Caki2 (cell line): ENCODE results near the gene JAKMIP2. TPM values are rescaled to one million over a fixed set of nuclear protein-coding genes. Genes with fewer than 3 reads are reported as not detected.

ENCODE experiments used
- DNase-seq: peaks from one replicate; pipeline ENCODE4 v3.0.0-alpha.2; 2015; ENCODE audit warnings: low read depth
- in situ Hi-C: cut with HindIII; loops from 2 replicates; pipeline ENCODE4 v1.10.0; 2016; ENCODE audit warnings: low sequenced_read_pairs, low pct_unique_long_range_greater_than_20kb, mixed read lengths
- total RNA-seq: library from RNA; depleted of rRNA; stranded (reverse); fragments of >200 nt; shearing (Covaris generic); gene quantifications from 2 replicates; pipeline ENCODE4 v1.2.3, GENCODE V29; 2014; ENCODE audit warnings: low replicate concordance

JAKMIP2 gene
- total RNA-seq, 1 experiment from 2014 or later, result 0.20 TPM

- no peak for DNase-seq
- in situ Hi-C loops, result no loop called here
These were observed 28.8 kb downstream of the JAKMIP2 start for GRCh38 chr5:147753765-147754164.

DNA sequence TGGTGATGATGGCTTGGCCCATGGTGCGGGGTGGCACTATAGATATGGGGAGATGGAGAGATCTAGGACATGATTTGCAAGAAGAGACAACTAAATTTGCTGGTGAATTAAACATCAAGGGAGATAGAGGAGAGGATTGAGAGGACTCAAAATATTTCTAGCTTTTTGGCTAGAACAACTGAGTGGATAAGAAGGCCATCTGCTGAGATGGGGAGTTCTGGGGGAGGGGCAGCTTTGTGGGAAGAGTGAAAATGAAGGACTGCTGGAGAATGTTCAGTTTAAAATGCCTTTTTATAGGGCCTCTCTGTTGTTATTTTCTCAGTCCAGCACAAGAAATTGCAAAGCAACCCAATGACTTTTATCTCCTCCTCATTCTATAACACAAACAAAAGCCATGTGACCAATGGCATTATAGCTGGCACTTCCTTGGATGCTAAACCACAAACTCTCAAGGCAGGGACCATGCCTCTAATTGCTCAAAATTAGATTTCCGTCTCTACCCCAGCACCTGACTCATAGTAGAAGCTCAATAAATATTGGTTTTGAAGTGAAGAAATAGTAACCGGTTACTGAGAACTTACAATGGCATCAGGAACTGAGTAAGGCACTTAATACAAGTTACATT is 29.8 kb downstream of the JAKMIP2 start:
- in situ Hi-C loops, result no loop called here
- no peak for DNase-seq

DNA sequence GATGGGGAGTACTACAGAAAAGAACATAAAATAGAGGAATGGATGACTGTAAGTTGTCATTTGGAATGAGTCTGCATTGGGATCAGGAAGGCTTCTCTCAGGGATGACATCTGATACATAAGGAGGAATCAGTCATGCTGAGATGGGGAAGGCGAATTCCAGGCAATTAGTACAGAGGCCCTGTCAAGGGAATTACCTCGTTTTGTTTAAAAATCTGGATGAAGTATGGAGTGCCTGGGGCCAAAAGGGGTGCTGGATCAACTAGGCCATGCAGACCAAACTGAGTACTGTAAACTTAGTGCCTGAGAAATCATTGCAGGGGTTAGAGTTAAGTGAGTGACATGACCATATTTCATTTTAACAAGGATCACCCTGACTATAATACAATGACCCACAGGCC is 30.5 kb downstream of the JAKMIP2 start:
- DNase-seq, result no peak

DNA sequence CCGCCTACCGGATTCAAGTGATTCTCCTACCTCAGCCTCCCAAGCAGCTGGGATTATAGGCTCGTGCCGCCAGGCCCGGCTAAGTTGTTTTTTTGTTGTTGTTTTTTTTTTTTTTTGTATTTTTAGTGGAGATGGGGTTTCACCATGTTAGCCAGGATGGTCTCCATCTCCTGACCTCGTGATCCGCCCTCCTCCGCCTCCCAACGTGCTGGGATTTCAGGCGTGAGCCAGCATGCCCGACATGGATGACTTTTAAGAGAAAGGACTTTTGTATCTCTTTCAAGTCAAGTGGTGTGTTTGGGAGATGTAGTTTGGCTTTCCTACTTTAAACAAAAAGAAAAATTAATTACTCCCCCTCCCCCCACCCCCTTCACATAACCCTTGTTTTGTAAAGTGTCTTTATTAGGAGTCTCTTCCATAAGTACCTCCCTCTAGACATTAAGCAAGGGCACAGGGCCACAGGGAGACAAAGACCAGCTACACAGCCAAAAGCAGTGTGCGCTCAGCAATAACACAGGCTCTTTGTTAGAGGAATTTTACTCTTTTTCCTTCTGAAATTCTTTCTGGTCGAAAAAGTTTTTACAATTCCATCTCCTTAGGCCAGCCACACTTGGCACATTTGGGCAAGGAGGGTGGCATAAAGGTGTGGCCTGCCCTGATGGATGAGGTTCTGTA is 31.2 kb downstream of the JAKMIP2 start:
- no peak for DNase-seq
- in situ Hi-C loops, result no loop called here

More for the DNA sequence above, 30.5 kb downstream of the JAKMIP2 start:
- in situ Hi-C loops, result no loop called here

GRCh38 chr5:147750065-147750464 is 32.5 kb downstream of the JAKMIP2 start:
- in situ Hi-C loops, result no loop called here
- DNase-seq, result no peak

DNA sequence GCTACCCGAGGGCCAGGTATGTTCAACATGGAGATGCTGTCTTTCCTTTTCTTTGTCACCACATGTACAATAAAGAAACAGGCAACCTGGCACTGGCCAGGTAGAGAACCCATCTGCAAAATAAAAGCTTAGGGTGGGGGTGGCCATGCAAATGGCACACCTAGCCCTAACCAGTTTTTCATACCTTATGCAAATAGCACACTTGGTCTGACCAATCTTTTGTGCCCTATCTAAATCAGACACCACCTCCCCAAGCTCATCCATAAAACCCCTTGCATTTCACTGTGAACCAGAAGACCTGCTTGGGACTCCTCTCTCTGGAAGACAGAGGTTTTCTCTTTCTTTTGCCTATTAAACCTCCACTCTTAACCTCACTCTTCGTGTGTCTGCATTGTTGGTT is 33.9 kb downstream of the JAKMIP2 start:
- no peak for DNase-seq
- in situ Hi-C loops, result no loop called here

DNA sequence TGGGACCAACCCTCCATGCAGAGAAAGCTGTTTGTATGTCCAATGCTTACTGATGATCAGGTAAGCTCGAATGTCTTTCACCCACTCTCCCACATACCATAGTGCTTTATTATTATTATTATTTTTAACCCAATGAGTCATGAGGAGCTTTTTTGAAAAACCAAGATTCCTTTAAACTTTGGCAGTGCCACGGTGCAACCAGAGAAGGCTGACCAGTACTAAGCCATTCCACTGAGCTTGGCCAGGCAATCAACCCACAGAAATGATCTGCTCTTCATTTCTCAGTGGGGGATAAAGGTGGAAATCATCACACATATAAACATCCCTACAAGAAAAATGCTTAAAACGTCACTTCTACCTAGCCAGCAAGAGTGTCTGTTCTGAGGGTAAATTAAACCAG is 35.5 kb downstream of the JAKMIP2 start:
- in situ Hi-C loops, result no loop called here
- DNase-seq, result no peak

DNA sequence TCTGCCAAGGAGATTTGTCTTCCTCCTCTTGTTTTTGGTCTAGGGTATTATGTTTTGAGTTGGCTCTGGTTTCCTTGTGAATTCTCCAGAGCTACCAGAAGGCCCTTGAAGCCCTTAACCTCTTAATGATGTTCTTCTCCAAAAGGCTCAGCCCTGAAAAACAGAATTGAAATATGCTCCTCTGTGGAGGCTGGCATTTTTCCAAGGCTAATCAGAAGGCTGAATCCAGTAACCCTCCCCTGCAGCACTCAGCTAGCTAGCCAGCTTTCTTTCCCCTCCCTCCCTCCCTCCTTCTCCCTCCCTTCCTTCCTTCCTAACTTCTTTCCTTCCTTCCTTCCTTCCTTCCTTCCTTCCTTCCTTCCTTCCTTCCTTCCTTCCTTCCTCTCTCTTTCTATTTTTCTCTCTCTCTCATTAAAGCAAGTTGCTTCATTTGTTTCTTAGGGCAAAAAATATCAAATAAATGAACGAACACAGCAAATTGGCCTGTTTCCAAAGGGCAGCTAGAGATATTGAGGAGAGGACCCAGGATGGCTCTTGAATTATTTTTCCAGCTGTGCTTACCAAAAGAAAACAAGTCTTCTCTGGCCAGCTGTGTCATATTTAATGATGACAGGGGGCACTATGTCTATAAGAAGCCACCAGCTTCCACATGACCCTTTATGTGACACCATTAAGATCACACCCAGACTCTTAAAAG is 38.7 kb downstream of the JAKMIP2 start:
- no peak for DNase-seq
- in situ Hi-C loops, result no loop called here

DNA sequence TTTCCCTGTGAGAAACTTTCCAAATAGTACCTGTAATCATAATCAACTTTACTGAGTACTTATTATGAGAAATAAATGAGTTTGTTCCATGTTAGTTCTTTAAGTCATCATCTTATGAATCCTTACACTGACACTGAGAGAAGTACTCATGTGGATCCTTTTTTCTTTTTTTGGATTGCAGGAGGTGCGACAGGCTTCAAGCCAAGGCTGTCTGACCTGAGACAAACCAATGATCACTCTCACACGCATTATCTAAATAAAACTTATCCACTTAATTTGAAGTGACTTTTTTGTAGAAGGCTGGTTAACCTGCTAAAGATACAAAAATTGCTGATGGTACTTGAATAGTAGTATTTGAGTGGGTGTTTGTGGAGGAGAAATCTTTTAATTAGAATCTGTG is 39.5 kb downstream of the JAKMIP2 start:
- in situ Hi-C loops, result no loop called here

DNA sequence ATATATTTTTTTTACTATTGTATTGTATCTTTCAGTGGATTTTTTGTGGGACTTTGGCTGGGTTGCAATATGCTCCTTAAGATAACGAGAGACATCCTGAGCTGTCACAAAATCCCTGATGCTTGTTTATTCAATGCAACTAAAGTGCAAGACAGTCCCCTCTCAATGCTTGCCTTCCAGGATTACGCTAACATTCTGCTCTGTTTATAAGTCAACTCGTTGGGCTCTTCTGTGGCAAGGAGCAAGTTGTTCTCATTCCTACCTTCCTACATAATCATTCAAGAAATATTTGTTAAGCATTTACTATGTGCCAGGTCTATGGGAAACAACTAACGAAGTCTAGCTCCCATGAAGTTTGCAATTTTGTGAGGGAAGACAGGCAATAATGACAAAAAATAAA is 40.4 kb downstream of the JAKMIP2 start:
- no peak for DNase-seq
- in situ Hi-C loops, result no loop called here

More for the DNA sequence above, 39.5 kb downstream of the JAKMIP2 start:
- DNase-seq, result no peak

DNA sequence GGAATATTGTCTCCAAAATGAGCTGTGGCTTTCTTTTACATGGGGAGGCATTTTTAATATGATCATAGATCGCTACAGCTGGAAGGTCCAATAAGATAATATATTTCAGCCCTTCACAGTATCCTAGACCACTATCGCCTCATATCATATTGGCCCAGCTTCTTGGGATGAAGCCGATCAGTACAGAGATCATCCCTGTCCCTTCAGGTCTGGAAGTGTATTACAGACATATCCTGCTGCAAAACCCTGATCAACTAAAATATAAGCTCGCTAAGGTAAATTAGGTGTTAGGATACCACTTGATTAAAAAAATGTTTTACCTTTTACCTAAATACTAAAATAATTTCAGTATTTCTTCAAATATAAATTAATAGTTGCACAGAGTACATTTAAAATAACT is 41.7 kb downstream of the JAKMIP2 start:
- in situ Hi-C loops, result no loop called here

GRCh38 chr5:147737921-147738320 is 44.6 kb downstream of the JAKMIP2 start:
- DNase-seq, result no peak
- in situ Hi-C loops, result no loop called here

More for the DNA sequence above, 41.7 kb downstream of the JAKMIP2 start:
- DNase-seq, result no peak

DNA sequence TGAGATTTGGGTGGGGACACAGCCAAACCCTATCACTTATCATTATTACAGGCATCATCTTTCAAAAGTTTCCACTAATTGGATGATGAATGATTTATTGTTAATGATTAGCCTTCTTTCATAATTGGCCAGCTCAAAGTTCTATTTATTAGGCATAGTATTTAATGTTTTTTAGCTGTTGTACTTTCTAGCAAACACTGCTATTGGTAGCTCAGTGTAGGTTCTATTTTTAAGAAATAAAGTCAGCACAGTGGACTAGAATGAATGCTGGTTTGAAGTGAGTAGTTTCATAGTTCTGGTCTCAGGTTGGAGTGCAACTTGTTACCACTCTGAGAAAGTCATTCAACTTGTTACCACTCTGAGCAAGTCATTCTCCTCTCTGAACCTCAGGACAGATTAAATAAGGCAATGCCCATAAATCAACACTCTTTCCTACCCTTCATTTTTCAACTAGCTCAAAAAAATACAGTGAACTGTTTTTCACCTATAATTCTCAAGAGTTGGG is 46.9 kb downstream of the JAKMIP2 start:
- in situ Hi-C loops, result no loop called here
- no peak for DNase-seq

- DNase-seq, result no peak
- in situ Hi-C loops, result no loop called here
These were observed 47.6 kb downstream of the JAKMIP2 start for GRCh38 chr5:147734894-147735293.

GRCh38 chr5:147733075-147733474 is 49.5 kb downstream of the JAKMIP2 start:
- no peak for DNase-seq
- in situ Hi-C loops, result no loop called here

DNA sequence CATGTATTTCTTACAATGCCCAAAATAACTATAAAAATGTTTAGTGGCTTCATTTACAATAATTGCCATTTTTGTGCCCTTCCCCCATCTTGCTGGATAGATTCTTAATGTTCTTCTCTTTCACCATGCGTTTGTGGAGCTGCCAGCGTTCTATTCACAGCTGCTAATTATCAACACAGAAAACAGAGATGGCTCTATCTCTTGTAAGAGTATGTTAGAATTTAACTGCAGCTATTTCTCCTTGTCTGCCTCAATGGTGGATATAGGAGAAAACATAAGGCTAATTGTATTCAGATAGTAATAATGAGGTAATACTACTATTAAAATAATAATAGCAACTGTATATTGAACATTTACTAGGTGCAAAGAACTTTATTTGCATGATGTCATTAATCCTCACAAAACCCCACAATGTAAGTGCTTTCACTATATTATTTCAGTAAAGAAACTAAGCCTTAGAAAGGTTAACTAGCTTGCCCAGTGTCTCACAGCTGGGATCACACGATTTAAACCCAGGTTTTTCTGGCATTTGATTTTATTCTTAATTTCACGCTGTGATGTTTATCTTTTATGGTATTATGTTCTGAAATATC is 50.1 kb downstream of the JAKMIP2 start:
- DNase-seq, result no peak
- in situ Hi-C loops, result no loop called here

DNA sequence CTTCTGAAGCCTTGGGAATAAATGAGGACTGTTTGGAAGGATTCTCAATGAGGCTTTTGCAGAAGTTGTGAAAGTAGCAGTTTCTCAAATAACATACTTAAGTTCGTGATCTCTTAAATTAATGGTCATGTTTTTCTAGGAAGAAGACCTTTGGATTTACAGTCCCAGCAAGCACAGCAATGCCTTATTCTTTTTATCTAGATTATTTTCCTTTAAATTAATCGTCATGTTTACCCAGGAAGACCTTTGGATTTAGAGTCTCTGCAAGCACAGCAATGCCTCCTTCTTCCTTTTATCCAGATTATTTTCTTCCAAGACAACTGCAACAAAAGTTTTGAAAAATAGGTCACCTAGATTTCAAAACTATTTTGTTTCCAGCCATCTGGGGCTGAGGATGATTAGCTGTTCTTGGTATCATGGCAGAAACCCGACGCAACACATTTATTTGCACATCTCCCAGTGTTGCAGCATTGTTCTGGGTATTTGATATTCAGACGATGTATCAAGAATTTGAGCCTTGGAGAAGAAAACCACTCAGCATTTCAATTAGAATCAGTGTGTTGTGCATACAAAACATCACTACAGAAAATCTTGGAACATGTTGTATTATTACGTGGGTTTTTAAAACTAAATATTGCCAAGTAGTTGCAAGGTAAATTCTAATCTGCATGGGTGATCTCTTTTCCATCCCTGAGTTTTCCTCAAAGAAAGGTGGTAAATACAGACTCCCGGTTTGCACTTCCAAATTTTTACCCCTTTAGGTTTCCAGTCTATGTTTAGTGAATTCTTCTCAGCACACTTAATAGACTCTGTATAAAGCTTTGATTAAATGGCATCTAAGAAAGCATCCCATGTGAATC is 50.9 kb downstream of the JAKMIP2 start:
- no peak for DNase-seq
- in situ Hi-C loops, result no loop called here

- DNase-seq, result no peak
- in situ Hi-C loops, result no loop called here
These were observed 55.3 kb downstream of the JAKMIP2 start for GRCh38 chr5:147727200-147727599.
